Measurements from ENCODE around the gene FAM186B. TPM values are rescaled to one million over a fixed set of nuclear protein-coding genes. Genes with fewer than 3 reads are reported as not detected.

The FAM186B gene
- total and polyA plus RNA-seq, 2 of the 13 experiments (the other 11 are each of a cell fraction or from before 2014, with no cell fraction given) = 0.07 to 0.20 TPM

DNA sequence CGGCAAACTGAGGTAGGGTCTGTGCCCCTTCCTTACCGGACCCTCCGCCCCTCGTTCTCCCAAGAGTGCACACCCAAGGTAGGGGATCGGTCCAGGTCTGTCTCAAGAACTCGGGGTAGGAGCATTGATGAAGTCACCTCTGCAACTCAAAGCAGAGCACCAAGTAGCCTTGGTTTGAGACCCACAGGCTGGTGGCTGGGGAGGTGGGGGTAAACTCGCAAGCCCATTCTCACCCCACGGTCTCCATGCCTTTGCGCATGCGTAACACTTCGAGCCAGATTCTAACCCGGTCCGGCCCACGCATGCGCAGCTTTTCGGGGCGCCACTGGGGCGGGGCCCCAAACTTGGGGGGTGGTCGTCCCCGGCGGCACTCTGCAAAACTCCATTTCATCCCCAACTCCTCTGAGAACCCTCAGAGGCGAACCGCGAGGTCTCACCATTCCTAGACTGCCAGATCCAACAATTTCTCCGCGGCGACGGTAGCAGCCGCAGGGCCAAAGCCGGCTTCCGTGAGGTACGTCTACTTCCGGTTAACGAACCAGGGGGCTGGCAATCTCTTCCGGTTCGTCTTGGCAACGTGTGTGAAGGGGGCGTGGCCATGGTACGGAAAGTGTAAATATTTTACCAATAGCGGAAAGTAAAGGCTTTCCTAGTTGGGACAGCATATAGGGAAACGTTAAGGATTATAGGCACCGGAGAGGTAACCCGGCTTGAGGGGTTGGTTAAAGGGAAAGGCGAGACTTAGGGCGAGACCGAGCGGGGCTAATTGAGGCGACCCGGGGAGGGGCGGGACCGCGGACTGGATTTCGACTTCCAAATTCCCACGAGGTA lies 37.6 kb downstream of the FAM186B start, which contains the start of gene MCRS1 (continued):
- TF ChIP-seq PRDM15 (CRISPR knock-in tag; IDR thresholded peaks at IDR 0.05) = no peak
- peak; percentile 46; the same call in 1 of the 2 replicates for TF ChIP-seq CBX5 (CRISPR knock-in tag; IDR thresholded peaks at IDR 0.05; ENCODE audit: borderline replicate concordance)
- no peak for TF ChIP-seq ZNF576 (CRISPR knock-in tag; IDR thresholded peaks at IDR 0.05)
- TF ChIP-seq ZNF879 (CRISPR knock-in tag; IDR thresholded peaks at IDR 0.05) = no peak
- no peak; the same call in 1 of the 2 replicates for TF ChIP-seq ZC3H13 (CRISPR knock-in tag; IDR thresholded peaks at IDR 0.05)
- no peak for TF ChIP-seq ZNF3 (CRISPR knock-in tag; IDR thresholded peaks at IDR 0.05)
- no peak for TF ChIP-seq SATB2 (CRISPR knock-in tag; IDR thresholded peaks at IDR 0.05)
- TF ChIP-seq SP2 (CRISPR knock-in tag; IDR thresholded peaks at IDR 0.05) = peak; percentile 64
- no peak for TF ChIP-seq AGO2 (optimal IDR thresholded peaks at IDR 0.05; ENCODE audit: low read depth, low read length)
- no peak for TF ChIP-seq NR2F6 (IDR thresholded peaks at IDR 0.05)
- TF ChIP-seq NR2F6 (CRISPR knock-in tag; IDR thresholded peaks at IDR 0.05) = no peak
- TF ChIP-seq, protein P1, sequence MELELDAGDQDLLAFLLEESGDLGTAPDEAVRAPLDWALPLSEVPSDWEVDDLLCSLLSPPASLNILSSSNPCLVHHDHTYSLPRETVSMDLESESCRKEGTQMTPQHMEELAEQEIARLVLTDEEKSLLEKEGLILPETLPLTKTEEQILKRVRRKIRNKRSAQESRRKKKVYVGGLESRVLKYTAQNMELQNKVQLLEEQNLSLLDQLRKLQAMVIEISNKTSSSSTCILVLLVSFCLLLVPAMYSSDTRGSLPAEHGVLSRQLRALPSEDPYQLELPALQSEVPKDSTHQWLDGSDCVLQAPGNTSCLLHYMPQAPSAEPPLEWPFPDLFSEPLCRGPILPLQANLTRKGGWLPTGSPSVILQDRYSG (CRISPR knock-in tag; IDR thresholded peaks at IDR 0.05) = no peak
- TF ChIP-seq ZNF382 (CRISPR knock-in tag; IDR thresholded peaks at IDR 0.05; ENCODE audit: borderline replicate concordance) = no peak
- no peak for TF ChIP-seq ZNF431 (CRISPR knock-in tag; IDR thresholded peaks at IDR 0.05; ENCODE audit: borderline replicate concordance, low read depth)
- peak; percentile 73; the same call in 1 of the 2 replicates for TF ChIP-seq ZNF891 (CRISPR knock-in tag; IDR thresholded peaks at IDR 0.05)
- TF ChIP-seq SMARCC2 (IDR thresholded peaks at IDR 0.05) = no peak
- TF ChIP-seq GABPA (IDR thresholded peaks at IDR 0.05; ENCODE audit: low read depth, low read length) = peak; percentile 96
- TF ChIP-seq GABPA (CRISPR knock-in tag; IDR thresholded peaks at IDR 0.05; ENCODE audit: low read depth) = peak; percentile 100
- TF ChIP-seq MXD1 (CRISPR knock-in tag; IDR thresholded peaks at IDR 0.05) = no peak; the same call in 1 of the 2 replicates
- no peak for TF ChIP-seq ZNF513 (CRISPR knock-in tag; conservative IDR thresholded peaks at IDR 0.05)
